A549 (cell line): ENCODE measurements around the gene PTOV1. TPM values are rescaled to one million over a fixed set of nuclear protein-coding genes. Genes with fewer than 3 reads are reported as not detected.

Source experiments
- ATAC-seq, 2 experiments: fragments of 200-7000 bp in 1 of 2; fragments of >200 bp in 1 of 2; cut with Nextera tagmentation in 1 of 2; cut with Tn5 transposase in 1 of 2; 3 replicates each; pipeline versions ENCODE4 v1.8.0 to v1.9.1; 2018 to 2020; ENCODE audit warnings: mild to moderate bottlenecking in 1 of 2, moderate library complexity in 1 of 2
- CTCF ChIA-PET: fragments of 300-600 bp; sonication (Branson Sonifier 250); formaldehyde crosslinking; extraction: SDS; loops from one replicate; lab custom pipeline; 2021; ENCODE audit warnings: antibody characterized with exemption, inconsistent platforms; lab: Yijun Ruan, JAX
- POLR2A ChIA-PET: fragments of 350-600 bp; formaldehyde crosslinking; extraction: SDS; loops from one replicate; lab custom pipeline; 2021; ENCODE audit warnings: antibody characterized with exemption, inconsistent platforms; lab: Yijun Ruan, JAX
- DNase-seq, 2 experiments: peaks; one replicate each; pipeline versions ENCODE4 v3.0.0 to v3.0.0-alpha.2; 2011 to 2016; ENCODE audit warnings: low read depth in 1 of 2, low spot score in 1 of 2
- FAIRE-seq: peaks from 2 replicates; lab custom pipeline; 2011; peaks lifted over from hg19 to GRCh38; lab: Jason Lieb, UNC
- H3K27ac ChIP-seq, 2 experiments: fragments of >200 bp; sonication (Bioruptor Twin); formaldehyde crosslinking; 3 replicates each; pipeline ENCODE4 v1.5.1; 2016 to 2017
- H3K4me1 ChIP-seq: fragments of >200 bp; sonication (Bioruptor Twin); formaldehyde crosslinking; 3 replicates; pipeline ENCODE4 v1.6.1; 2016
- H3K4me2 ChIP-seq: fragments of >200 bp; sonication (Bioruptor Twin); formaldehyde crosslinking; 3 replicates; pipeline ENCODE4 v1.6.1; 2016
- H3K4me3 ChIP-seq: fragments of >200 bp; sonication (Bioruptor Twin); formaldehyde crosslinking; 3 replicates; pipeline ENCODE4 v1.5.1; 2016
- H3K9me3 ChIP-seq: fragments of >200 bp; sonication (Bioruptor Twin); formaldehyde crosslinking; 3 replicates; pipeline ENCODE4 v1.6.1; 2016
- CBX8 ChIP-seq: fragments of 200-600 bp; sonication (generic); IDR thresholded peaks from 2 replicates; pipeline ENCODE4 v1.6.1; 2016
- CEBPB ChIP-seq, 2 experiments: fragments of >200 bp in 1 of 2; sonication (Bioruptor Twin) in 1 of 2; formaldehyde crosslinking in 1 of 2; IDR thresholded peaks; 2 replicates each; pipeline ENCODE4 v1.6.1; 2012 to 2016
- EHMT2 ChIP-seq: fragments of 200-600 bp; sonication (generic); IDR thresholded peaks from 2 replicates; pipeline ENCODE4 v1.6.1; 2016; ENCODE audit warnings: antibody characterized with exemption, low read depth, mild to moderate bottlenecking, moderate library complexity
- ESRRA ChIP-seq: fragments of 150-350 bp; IDR thresholded peaks from 2 replicates; pipeline ENCODE4 v1.6.1; 2014; ENCODE audit warnings: mild to moderate bottlenecking, low read length, borderline replicate concordance
- FOSB ChIP-seq: fragments of 250-450 bp; sonication (Bioruptor Pico); IDR thresholded peaks from 2 replicates; pipeline ENCODE4 v1.5.0; 2020; ENCODE audit warnings: mild to moderate bottlenecking, moderate library complexity
- FOSL2 ChIP-seq, 2 experiments: fragments of 450-650 bp in 1 of 2; fragments of >200 bp in 1 of 2; sonication (Bioruptor Twin) in 1 of 2; formaldehyde crosslinking; IDR thresholded peaks; 2 replicates each; pipeline versions ENCODE4 v1.5.0 to v1.6.1; 2016 to 2020; ENCODE audit warnings: mild to moderate bottlenecking in 1 of 2, moderate library complexity in 1 of 2
- HOXB5 ChIP-seq: fragments of 250-450 bp; sonication (Bioruptor Pico); IDR thresholded peaks from 2 replicates; pipeline ENCODE4 v1.5.0; 2020; ENCODE audit warnings: mild to moderate bottlenecking, moderate library complexity
- JUN ChIP-seq, 2 experiments: fragments of >200 bp; sonication (Bioruptor Twin); formaldehyde crosslinking; IDR thresholded peaks; 2 replicates in 1 of 2; 3 replicates in 1 of 2; pipeline ENCODE4 v1.6.1; 2016 to 2017
- KDM1A ChIP-seq: fragments of 200-600 bp; sonication (generic); IDR thresholded peaks from 2 replicates; pipeline ENCODE4 v1.6.1; 2016; ENCODE audit warnings: low read depth, mild to moderate bottlenecking
- NPAS2 ChIP-seq: fragments of 250-450 bp; sonication (Bioruptor Pico); IDR thresholded peaks from 2 replicates; pipeline ENCODE4 v1.8.0; 2022; ENCODE audit warnings: mild to moderate bottlenecking, moderate library complexity, borderline replicate concordance
- RFX5 ChIP-seq: fragments of 450-650 bp; IDR thresholded peaks from 2 replicates; pipeline ENCODE4 v1.7.1; 2014; ENCODE audit warnings: antibody characterized with exemption, mild to moderate bottlenecking, moderate library complexity
- RNF2 ChIP-seq: fragments of 200-600 bp; sonication (generic); IDR thresholded peaks from 2 replicates; pipeline ENCODE4 v1.6.1; 2016; ENCODE audit warnings: low read depth, mild to moderate bottlenecking, antibody characterized with exemption, moderate library complexity, borderline replicate concordance
- SMC3 ChIP-seq: fragments of >200 bp; sonication (Bioruptor Twin); formaldehyde crosslinking; IDR thresholded peaks from 3 replicates; pipeline ENCODE4 v1.6.1; 2018; ENCODE audit warnings: inconsistent platforms
- TFCP2L1 ChIP-seq: fragments of 250-450 bp; sonication (Bioruptor Pico); IDR thresholded peaks from 2 replicates; pipeline ENCODE4 v1.5.0; 2021; ENCODE audit warnings: mild to moderate bottlenecking
- ZC3H11A ChIP-seq: fragments of 450-650 bp; IDR thresholded peaks from 2 replicates; pipeline ENCODE4 v1.6.1; 2014; ENCODE audit warnings: antibody characterized with exemption, mild to moderate bottlenecking
- ZFP36 ChIP-seq: fragments of 450-650 bp; IDR thresholded peaks from 2 replicates; pipeline ENCODE4 v1.6.1; 2014; ENCODE audit warnings: borderline replicate concordance; ENCODE audit not compliant: partially characterized antibody
- ZNF302 ChIP-seq: fragments of 250-450 bp; sonication (Bioruptor Pico); IDR thresholded peaks from 2 replicates; pipeline ENCODE4 v1.9.0; 2021; ENCODE audit warnings: inconsistent platforms, mild to moderate bottlenecking, moderate library complexity
- WGBS: methylation state at CpG from one replicate; pipeline ENCODE4 v1.1.6; 2017; ENCODE audit errors: missing lambda C conversion rate; 5-methylcytosine and 5-hydroxymethylcytosine counted together
- polyA plus RNA-seq, 4 experiments: library from polyadenylated mRNA; depleted of rRNA in 3 of 4; stranded (reverse); fragments of >200 nt; fragmentation: RNase III in 1 of 4; extraction: RNeasy Plus Mini Kit Qiagen cat#74134 plus additional on column Dnase treatment in 1 of 4; gene quantifications; 2 replicates in 3 of 4; 3 replicates in 1 of 4; pipeline ENCODE4 v1.2.3, GENCODE V29; 2011 to 2017
- TF ChIP-seq, protein P1 (sequence below): fragments of 150-350 bp; IDR thresholded peaks from 2 replicates; pipeline ENCODE4 v1.6.1; 2014; ENCODE audit warnings: low read depth, mild to moderate bottlenecking, low read length
- TF ChIP-seq, protein P2 (sequence below): fragments of >200 bp; sonication (Bioruptor Twin); formaldehyde crosslinking; IDR thresholded peaks from 2 replicates; pipeline ENCODE4 v1.6.1; 2016
- TF ChIP-seq, protein P3 (sequence below): fragments of >200 bp; sonication (Bioruptor Twin); formaldehyde crosslinking; IDR thresholded peaks from 3 replicates; pipeline ENCODE4 v1.5.1; 2016
- TF ChIP-seq, protein P4 (sequence below): fragments of 450-650 bp; IDR thresholded peaks from 2 replicates; pipeline ENCODE4 v1.6.1; 2014; ENCODE audit warnings: antibody characterized with exemption
- TF ChIP-seq, protein P5 (sequence below): fragments of >200 bp; sonication (Bioruptor Twin); formaldehyde crosslinking; IDR thresholded peaks from 3 replicates; pipeline ENCODE4 v1.6.1; 2016
- TF ChIP-seq, protein P6 (sequence below): IDR thresholded peaks from 2 replicates; pipeline ENCODE4 v1.6.1; 2012; ENCODE audit warnings: low read depth, borderline replicate concordance
- TF ChIP-seq, protein P7 (sequence below): fragments of 250-450 bp; sonication (Bioruptor Pico); IDR thresholded peaks from 2 replicates; pipeline ENCODE4 v1.5.0; 2021; ENCODE audit warnings: mild to moderate bottlenecking, moderate library complexity, borderline replicate concordance

The PTOV1 gene
- polyA plus RNA-seq, 2 of the 4 experiments (the other 2 are of a cell fraction) = 27.7 to 147 TPM

- WGBS = 86% methylated on average over 9 of the region's 9 CpGs
- ATAC-seq (no peak), DNase-seq (no peak), FAIRE-seq (no peak)
- TF ChIP-seq CBX8 (no peak), ESRRA (no peak), SMC3 (no peak), NPAS2 (no peak), ZFP36 (no peak)
- TF ChIP-seq, protein P1, sequence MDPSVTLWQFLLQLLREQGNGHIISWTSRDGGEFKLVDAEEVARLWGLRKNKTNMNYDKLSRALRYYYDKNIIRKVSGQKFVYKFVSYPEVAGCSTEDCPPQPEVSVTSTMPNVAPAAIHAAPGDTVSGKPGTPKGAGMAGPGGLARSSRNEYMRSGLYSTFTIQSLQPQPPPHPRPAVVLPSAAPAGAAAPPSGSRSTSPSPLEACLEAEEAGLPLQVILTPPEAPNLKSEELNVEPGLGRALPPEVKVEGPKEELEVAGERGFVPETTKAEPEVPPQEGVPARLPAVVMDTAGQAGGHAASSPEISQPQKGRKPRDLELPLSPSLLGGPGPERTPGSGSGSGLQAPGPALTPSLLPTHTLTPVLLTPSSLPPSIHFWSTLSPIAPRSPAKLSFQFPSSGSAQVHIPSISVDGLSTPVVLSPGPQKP = no peak
- TF ChIP-seq, protein P2, sequence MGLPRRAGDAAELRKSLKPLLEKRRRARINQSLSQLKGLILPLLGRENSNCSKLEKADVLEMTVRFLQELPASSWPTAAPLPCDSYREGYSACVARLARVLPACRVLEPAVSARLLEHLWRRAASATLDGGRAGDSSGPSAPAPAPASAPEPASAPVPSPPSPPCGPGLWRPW = no peak
- TF ChIP-seq, protein P3, sequence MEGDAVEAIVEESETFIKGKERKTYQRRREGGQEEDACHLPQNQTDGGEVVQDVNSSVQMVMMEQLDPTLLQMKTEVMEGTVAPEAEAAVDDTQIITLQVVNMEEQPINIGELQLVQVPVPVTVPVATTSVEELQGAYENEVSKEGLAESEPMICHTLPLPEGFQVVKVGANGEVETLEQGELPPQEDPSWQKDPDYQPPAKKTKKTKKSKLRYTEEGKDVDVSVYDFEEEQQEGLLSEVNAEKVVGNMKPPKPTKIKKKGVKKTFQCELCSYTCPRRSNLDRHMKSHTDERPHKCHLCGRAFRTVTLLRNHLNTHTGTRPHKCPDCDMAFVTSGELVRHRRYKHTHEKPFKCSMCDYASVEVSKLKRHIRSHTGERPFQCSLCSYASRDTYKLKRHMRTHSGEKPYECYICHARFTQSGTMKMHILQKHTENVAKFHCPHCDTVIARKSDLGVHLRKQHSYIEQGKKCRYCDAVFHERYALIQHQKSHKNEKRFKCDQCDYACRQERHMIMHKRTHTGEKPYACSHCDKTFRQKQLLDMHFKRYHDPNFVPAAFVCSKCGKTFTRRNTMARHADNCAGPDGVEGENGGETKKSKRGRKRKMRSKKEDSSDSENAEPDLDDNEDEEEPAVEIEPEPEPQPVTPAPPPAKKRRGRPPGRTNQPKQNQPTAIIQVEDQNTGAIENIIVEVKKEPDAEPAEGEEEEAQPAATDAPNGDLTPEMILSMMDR = no peak
- H3K4me2 ChIP-seq = peak overlapping the region; percentile 90
- peak overlapping the region; percentile 95 for H3K4me3 ChIP-seq
- peak overlapping the region in 1 of 2 experiments; percentile 98; a peak in 4 of 6 replicates for H3K27ac ChIP-seq
- peaks cover 21% of the 10 kb centered on the region for H3K4me1 ChIP-seq
- H3K9me3 ChIP-seq = peaks cover 10% of the 10 kb centered on the region
- CTCF ChIA-PET = interaction anchor here (3.8 kb wide), 1 partner anchor 11 kb away, joined by 24 read pairs; no protein-coding TSS in a partner anchor
- POLR2A ChIA-PET = interaction anchor here (0.8 kb wide), 1 partner anchor 10 kb away, joined by 3 read pairs; no protein-coding TSS in a partner anchor
Measured at GRCh38 chr19:49878744-49879070, 27.7 kb downstream of the PTOV1 start.

- peak overlapping the region in 1 of 2 experiments; percentile 98; a peak in 1 of 6 replicates for H3K27ac ChIP-seq
Measured at GRCh38 chr19:49879243-49879963, 28.4 kb downstream of the PTOV1 start.

More at GRCh38 chr19:49879243-49879963, 28.4 kb downstream of the PTOV1 start:
- 92% methylated on average over 12 of the region's 12 CpGs for WGBS
- H3K4me1 ChIP-seq = peaks cover 21% of the 10 kb centered on the region
- ChIA-PET CTCF (interaction anchor here (2.3 to 3.8 kb wide), 2 partner anchors 10 to 58 kb away, joined by 7 to 24 read pairs; no protein-coding TSS in a partner anchor), POLR2A (interaction anchor here (0.8 kb wide), 1 partner anchor 10 kb away, joined by 3 read pairs; no protein-coding TSS in a partner anchor)
- H3K4me3 ChIP-seq = no peak overlapping the region
- FAIRE-seq (no peak), DNase-seq (peak in 1 of 2 experiments; percentile 73), ATAC-seq (no peak)
- H3K4me2 ChIP-seq = peak overlapping the region; percentile 90; the same call in 2 of the 3 replicates
- peaks cover 10% of the 10 kb centered on the region for H3K9me3 ChIP-seq
- TF ChIP-seq, protein P4, sequence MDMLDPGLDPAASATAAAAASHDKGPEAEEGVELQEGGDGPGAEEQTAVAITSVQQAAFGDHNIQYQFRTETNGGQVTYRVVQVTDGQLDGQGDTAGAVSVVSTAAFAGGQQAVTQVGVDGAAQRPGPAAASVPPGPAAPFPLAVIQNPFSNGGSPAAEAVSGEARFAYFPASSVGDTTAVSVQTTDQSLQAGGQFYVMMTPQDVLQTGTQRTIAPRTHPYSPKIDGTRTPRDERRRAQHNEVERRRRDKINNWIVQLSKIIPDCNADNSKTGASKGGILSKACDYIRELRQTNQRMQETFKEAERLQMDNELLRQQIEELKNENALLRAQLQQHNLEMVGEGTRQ = no peak
- TF ChIP-seq KDM1A (no peak), FOSL2 (IDR thresholded peaks at IDR 0.05) (no peak), FOSL2 (CRISPR knock-in tag; IDR thresholded peaks at IDR 0.05) (no peak), EHMT2 (no peak), ZNF302 (CRISPR knock-in tag) (no peak), ZFP36 (no peak), FOSB (no peak), CBX8 (no peak), ZC3H11A (no peak), RFX5 (no peak), ESRRA (no peak), CEBPB (IDR thresholded peaks at IDR 0.05) (no peak), RNF2 (no peak), HOXB5 (CRISPR knock-in tag) (no peak), TFCP2L1 (CRISPR knock-in tag) (no peak), JUN (IDR thresholded peaks at IDR 0.05) (no peak)
- TF ChIP-seq, protein P5, sequence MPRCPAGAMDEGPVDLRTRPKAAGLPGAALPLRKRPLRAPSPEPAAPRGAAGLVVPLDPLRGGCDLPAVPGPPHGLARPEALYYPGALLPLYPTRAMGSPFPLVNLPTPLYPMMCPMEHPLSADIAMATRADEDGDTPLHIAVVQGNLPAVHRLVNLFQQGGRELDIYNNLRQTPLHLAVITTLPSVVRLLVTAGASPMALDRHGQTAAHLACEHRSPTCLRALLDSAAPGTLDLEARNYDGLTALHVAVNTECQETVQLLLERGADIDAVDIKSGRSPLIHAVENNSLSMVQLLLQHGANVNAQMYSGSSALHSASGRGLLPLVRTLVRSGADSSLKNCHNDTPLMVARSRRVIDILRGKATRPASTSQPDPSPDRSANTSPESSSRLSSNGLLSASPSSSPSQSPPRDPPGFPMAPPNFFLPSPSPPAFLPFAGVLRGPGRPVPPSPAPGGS = no peak
- TF ChIP-seq, protein P6, sequence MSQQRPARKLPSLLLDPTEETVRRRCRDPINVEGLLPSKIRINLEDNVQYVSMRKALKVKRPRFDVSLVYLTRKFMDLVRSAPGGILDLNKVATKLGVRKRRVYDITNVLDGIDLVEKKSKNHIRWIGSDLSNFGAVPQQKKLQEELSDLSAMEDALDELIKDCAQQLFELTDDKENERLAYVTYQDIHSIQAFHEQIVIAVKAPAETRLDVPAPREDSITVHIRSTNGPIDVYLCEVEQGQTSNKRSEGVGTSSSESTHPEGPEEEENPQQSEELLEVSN = no peak
- TF ChIP-seq, protein P7, sequence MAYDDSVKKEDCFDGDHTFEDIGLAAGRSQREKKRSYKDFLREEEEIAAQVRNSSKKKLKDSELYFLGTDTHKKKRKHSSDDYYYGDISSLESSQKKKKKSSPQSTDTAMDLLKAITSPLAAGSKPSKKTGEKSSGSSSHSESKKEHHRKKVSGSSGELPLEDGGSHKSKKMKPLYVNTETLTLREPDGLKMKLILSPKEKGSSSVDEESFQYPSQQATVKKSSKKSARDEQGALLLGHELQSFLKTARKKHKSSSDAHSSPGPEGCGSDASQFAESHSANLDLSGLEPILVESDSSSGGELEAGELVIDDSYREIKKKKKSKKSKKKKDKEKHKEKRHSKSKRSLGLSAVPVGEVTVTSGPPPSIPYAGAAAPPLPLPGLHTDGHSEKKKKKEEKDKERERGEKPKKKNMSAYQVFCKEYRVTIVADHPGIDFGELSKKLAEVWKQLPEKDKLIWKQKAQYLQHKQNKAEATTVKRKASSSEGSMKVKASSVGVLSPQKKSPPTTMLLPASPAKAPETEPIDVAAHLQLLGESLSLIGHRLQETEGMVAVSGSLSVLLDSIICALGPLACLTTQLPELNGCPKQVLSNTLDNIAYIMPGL (CRISPR knock-in tag) = no peak
